Fibroblast of villous mesenchyme (primary cell): Measurements from ENCODE around the gene EXOC6. TPM values are rescaled to one million over a fixed set of nuclear protein-coding genes. Genes with fewer than 3 reads are reported as not detected.

ENCODE experiments used
- DNase-seq: peaks from one replicate; pipeline ENCODE4 v3.0.0-alpha.2; 2010; ENCODE audit warnings: low read depth
- H3K4me3 ChIP-seq: 2 replicates; pipeline ENCODE4 v1.5.1; 2011; ENCODE audit warnings: low read depth, mild to moderate bottlenecking, low read length
- CTCF ChIP-seq: IDR thresholded peaks from 2 replicates; pipeline ENCODE4 v1.5.1; 2012; ENCODE audit warnings: low read depth, mild to moderate bottlenecking, low read length; ENCODE audit not compliant: insufficient read depth
- total RNA-seq: library from RNA; depleted of rRNA; stranded (reverse); fragments of >200 nt; gene quantifications from 2 replicates; pipeline ENCODE4 v1.2.3, GENCODE V29; 2012

EXOC6 gene
- total RNA-seq, 1 donor, result 7.8 TPM

- no peak overlapping the region for H3K4me3 ChIP-seq
- TF ChIP-seq CTCF, result no peak
- no peak for DNase-seq
Measured at GRCh38 chr10:92811986-92812385, 36.3 kb upstream of the EXOC6 start.

- no peak for TF ChIP-seq CTCF
- no peak for DNase-seq
- H3K4me3 ChIP-seq, result no peak overlapping the region
Measured at GRCh38 chr10:92813979-92814378, 34.3 kb upstream of the EXOC6 start.

GRCh38 chr10:92814790-92815189 is 33.5 kb upstream of the EXOC6 start:
- no peak for TF ChIP-seq CTCF
- no peak overlapping the region for H3K4me3 ChIP-seq
- DNase-seq, result no peak

GRCh38 chr10:92816091-92816531 is 32.2 kb upstream of the EXOC6 start:
- no peak overlapping the region for H3K4me3 ChIP-seq
- no peak for TF ChIP-seq CTCF
- no peak for DNase-seq

GRCh38 chr10:92822060-92822634 is 26.2 kb upstream of the EXOC6 start:
- H3K4me3 ChIP-seq, result peak overlapping the region; percentile 32
- DNase-seq, result peak; percentile 89
- TF ChIP-seq CTCF, result no peak

- no peak overlapping the region for H3K4me3 ChIP-seq
- peak; percentile 30 for TF ChIP-seq CTCF
- DNase-seq, result peak; percentile 38
Measured at GRCh38 chr10:92822964-92823363, 25.4 kb upstream of the EXOC6 start.

- H3K4me3 ChIP-seq, result no peak overlapping the region
- no peak for DNase-seq
- TF ChIP-seq CTCF, result no peak
Measured at GRCh38 chr10:92826061-92826460, 22.3 kb upstream of the EXOC6 start.
